GM23338 (cell line): ENCODE data around the gene SELENOS.

Source experiments
- CREB1 ChIP-seq: fragments of 250-450 bp; sonication (Bioruptor Pico); IDR thresholded peaks from 2 replicates; pipeline ENCODE4 v1.5.0; 2020; ENCODE audit warnings: low read depth, mild to moderate bottlenecking, moderate library complexity
- CTCF ChIP-seq, 2 experiments: fragments of 200-600 bp in 1 of 2; sonication (generic) in 1 of 2; conservative IDR thresholded peaks; 2 replicates each; pipeline versions ENCODE4 v1.5.1 to v1.6.1; 2016 to 2017; ENCODE audit warnings: antibody characterized with exemption in 2 of 2, low read depth in 2 of 2, mild to moderate bottlenecking in 2 of 2, moderate library complexity in 1 of 2
- ETS1 ChIP-seq: IDR thresholded peaks from 2 replicates; pipeline ENCODE4 v1.6.1; 2016; ENCODE audit warnings: antibody characterized with exemption
- EZH2 ChIP-seq: fragments of 200-600 bp; sonication (generic); IDR thresholded peaks from one replicate; pipeline ENCODE4 v1.8.0; 2017; ENCODE audit warnings: antibody characterized with exemption, mild to moderate bottlenecking, low read depth; ENCODE audit not compliant: unreplicated experiment
- JUNB ChIP-seq: IDR thresholded peaks from one replicate; pipeline ENCODE4 v1.6.1; 2016; ENCODE audit warnings: antibody characterized with exemption; ENCODE audit not compliant: unreplicated experiment
- POLR2AphosphoS5 ChIP-seq: IDR thresholded peaks from 2 replicates; pipeline ENCODE4 v1.6.1; 2016; ENCODE audit warnings: antibody characterized with exemption, low read depth
- REST ChIP-seq: IDR thresholded peaks from one replicate; pipeline ENCODE4 v1.6.1; 2018; ENCODE audit warnings: antibody characterized with exemption; ENCODE audit not compliant: unreplicated experiment
- ZNF114 ChIP-seq: fragments of 250-450 bp; sonication (Bioruptor Pico); IDR thresholded peaks from 2 replicates; pipeline ENCODE4 v1.5.0; 2020; ENCODE audit warnings: mild to moderate bottlenecking, moderate library complexity

- TF ChIP-seq CTCF (conservative IDR thresholded peaks at IDR 0.05; ENCODE audit: low read depth in 2 of 2) = no peak
- TF ChIP-seq EZH2 = no peak
- no peak for TF ChIP-seq POLR2AphosphoS5
- no peak for TF ChIP-seq ZNF114 (CRISPR knock-in tag)
- TF ChIP-seq ETS1 = no peak
- TF ChIP-seq CREB1 (CRISPR knock-in tag) = no peak
- TF ChIP-seq JUNB = no peak
- TF ChIP-seq REST = no peak
Measured at GRCh38 chr15:101315736-101316135, 38.5 kb upstream of the SELENOS start.
